Neural progenitor cell (in vitro differentiated cells): ENCODE results near the gene PEX5L. TPM values are rescaled to one million over a fixed set of nuclear protein-coding genes. Genes with fewer than 3 reads are reported as not detected.

Source experiments
- DNase-seq: peaks from one replicate; pipeline ENCODE4 v3.0.0-alpha.2; 2016; ENCODE audit warnings: low spot score
- H2AFZ ChIP-seq: fragments of 200-600 bp; sonication (generic); replicated peaks from 2 replicates; pipeline ENCODE4 v1.6.1; 2016; ENCODE audit warnings: antibody characterized with exemption
- H3F3A ChIP-seq: fragments of 200-600 bp; sonication (generic); 2 replicates; pipeline ENCODE4 v1.6.1; 2016; ENCODE audit warnings: antibody characterized with exemption, low read depth
- H3K27ac ChIP-seq: fragments of 200-600 bp; sonication (generic); 2 replicates; pipeline ENCODE4 v1.5.1; 2016; ENCODE audit warnings: mild to moderate bottlenecking
- H3K27me3 ChIP-seq: fragments of 200-600 bp; sonication (generic); 2 replicates; pipeline ENCODE4 v1.6.1; 2016; ENCODE audit warnings: mild to moderate bottlenecking, moderate library complexity
- H3K36me3 ChIP-seq: fragments of 200-600 bp; sonication (generic); 2 replicates; pipeline ENCODE4 v1.5.1; 2016
- H3K4me1 ChIP-seq: fragments of 200-600 bp; sonication (generic); 2 replicates; pipeline ENCODE4 v1.6.1; 2016; ENCODE audit warnings: mixed run types
- H3K4me2 ChIP-seq: fragments of 200-600 bp; sonication (generic); 2 replicates; pipeline ENCODE4 v1.6.1; 2016
- H3K4me3 ChIP-seq: fragments of 200-600 bp; sonication (generic); 2 replicates; pipeline ENCODE4 v1.5.1; 2016
- H3K79me2 ChIP-seq: fragments of 200-600 bp; sonication (generic); 2 replicates; pipeline ENCODE4 v1.6.1; 2016; ENCODE audit warnings: low read depth
- H3K9ac ChIP-seq: fragments of 200-600 bp; sonication (generic); 2 replicates; pipeline ENCODE4 v1.6.1; 2016
- H3K9me3 ChIP-seq: fragments of 200-600 bp; sonication (generic); 2 replicates; pipeline ENCODE4 v1.5.1; 2016; ENCODE audit warnings: low read depth
- H4K20me1 ChIP-seq: fragments of 200-600 bp; sonication (generic); 2 replicates; pipeline ENCODE4 v1.6.1; 2016; ENCODE audit warnings: low read depth
- H3K27ac Mint-ChIP-seq: 3 replicates; pipeline ENCODE4 v1.8.0; 2021; ENCODE audit warnings: mixed read lengths
- H3K27me3 Mint-ChIP-seq: 2 replicates; pipeline ENCODE4 v1.8.0; 2022; ENCODE audit warnings: low read depth, mild to moderate bottlenecking, inconsistent platforms, moderate library complexity, mixed read lengths; ENCODE audit not compliant: insufficient read depth
- H3K36me3 Mint-ChIP-seq: 3 replicates; pipeline ENCODE4 v1.8.0; 2021; ENCODE audit warnings: mixed read lengths
- H3K4me1 Mint-ChIP-seq: 3 replicates; pipeline ENCODE4 v1.8.0; 2021; ENCODE audit warnings: mixed read lengths
- H3K4me3 Mint-ChIP-seq: 3 replicates; pipeline ENCODE4 v1.8.0; 2021; ENCODE audit warnings: mild to moderate bottlenecking, moderate library complexity, mixed read lengths
- H3K9me3 Mint-ChIP-seq: 3 replicates; pipeline ENCODE4 v1.8.0; 2020; ENCODE audit warnings: mixed read lengths
- EZH2 ChIP-seq: fragments of 200-600 bp; sonication (generic); IDR thresholded peaks from 2 replicates; pipeline ENCODE4 v1.6.1; 2017; ENCODE audit warnings: antibody characterized with exemption, mild to moderate bottlenecking, moderate library complexity
- EZH2phosphoT487 ChIP-seq: fragments of 200-600 bp; sonication (generic); IDR thresholded peaks from 2 replicates; pipeline ENCODE4 v1.6.1; 2017; ENCODE audit warnings: antibody characterized with exemption
- total RNA-seq: library from RNA; depleted of rRNA; stranded (reverse); fragments of >200 nt; gene quantifications from 2 replicates; pipeline ENCODE4 v1.2.3, GENCODE V29; 2015; ENCODE audit warnings: low replicate concordance
- TF ChIP-seq, protein P1 (sequence below): fragments of 200-600 bp; sonication (generic); IDR thresholded peaks from 2 replicates; pipeline ENCODE4 v1.5.1; 2017; ENCODE audit warnings: antibody characterized with exemption, mild to moderate bottlenecking

Gene PEX5L
- total RNA-seq, 1 donor from 2014 or later: 0.90 TPM

DNA sequence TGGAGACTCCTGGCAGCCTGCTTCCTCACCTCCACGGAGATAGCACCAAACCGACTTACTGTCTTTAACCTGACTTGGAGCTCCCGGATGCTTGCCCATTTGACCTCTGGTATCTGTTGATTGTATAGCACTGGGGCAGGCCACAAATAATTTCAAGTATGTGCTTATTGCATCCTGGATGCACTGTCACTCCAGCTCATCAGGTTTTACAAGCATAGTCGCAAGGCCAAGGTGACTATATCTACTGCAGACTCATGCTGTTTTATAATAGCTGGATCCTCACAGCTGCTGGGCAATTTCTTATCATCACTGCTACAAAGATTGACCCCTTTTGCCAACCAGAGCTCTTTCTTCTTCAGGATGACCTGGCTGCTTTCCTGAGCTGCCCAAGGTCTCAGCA, 45.6 kb downstream of the PEX5L start:
- Histone ChIP-seq H3K4me3 (no peak overlapping the region), H4K20me1 (no peaks in the 10 kb centered on the region), H3K9ac (no peak overlapping the region), H3K4me1 (no peaks in the 10 kb centered on the region), H3K9me3 (no peaks in the 10 kb centered on the region), H3K27ac (no peak overlapping the region), H3K4me2 (no peak overlapping the region), H3F3A (no peaks in the 10 kb centered on the region), H3K27me3 (no peaks in the 10 kb centered on the region), H3K36me3 (no peaks in the 10 kb centered on the region), H2AFZ (no peak overlapping the region), H3K79me2 (no peaks in the 10 kb centered on the region)
- no peak for DNase-seq
- Mint-ChIP-seq H3K27me3 (peaks cover 2% of the 10 kb centered on the region), H3K9me3 (peaks cover 1% of the 10 kb centered on the region), H3K36me3 (no peaks in the 10 kb centered on the region), H3K4me1 (no peaks in the 10 kb centered on the region), H3K4me3 (no peak overlapping the region), H3K27ac (no peak overlapping the region)
- TF ChIP-seq EZH2phosphoT487: no peak
- TF ChIP-seq, protein P1, sequence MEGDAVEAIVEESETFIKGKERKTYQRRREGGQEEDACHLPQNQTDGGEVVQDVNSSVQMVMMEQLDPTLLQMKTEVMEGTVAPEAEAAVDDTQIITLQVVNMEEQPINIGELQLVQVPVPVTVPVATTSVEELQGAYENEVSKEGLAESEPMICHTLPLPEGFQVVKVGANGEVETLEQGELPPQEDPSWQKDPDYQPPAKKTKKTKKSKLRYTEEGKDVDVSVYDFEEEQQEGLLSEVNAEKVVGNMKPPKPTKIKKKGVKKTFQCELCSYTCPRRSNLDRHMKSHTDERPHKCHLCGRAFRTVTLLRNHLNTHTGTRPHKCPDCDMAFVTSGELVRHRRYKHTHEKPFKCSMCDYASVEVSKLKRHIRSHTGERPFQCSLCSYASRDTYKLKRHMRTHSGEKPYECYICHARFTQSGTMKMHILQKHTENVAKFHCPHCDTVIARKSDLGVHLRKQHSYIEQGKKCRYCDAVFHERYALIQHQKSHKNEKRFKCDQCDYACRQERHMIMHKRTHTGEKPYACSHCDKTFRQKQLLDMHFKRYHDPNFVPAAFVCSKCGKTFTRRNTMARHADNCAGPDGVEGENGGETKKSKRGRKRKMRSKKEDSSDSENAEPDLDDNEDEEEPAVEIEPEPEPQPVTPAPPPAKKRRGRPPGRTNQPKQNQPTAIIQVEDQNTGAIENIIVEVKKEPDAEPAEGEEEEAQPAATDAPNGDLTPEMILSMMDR: no peak
- TF ChIP-seq EZH2: no peak

DNA sequence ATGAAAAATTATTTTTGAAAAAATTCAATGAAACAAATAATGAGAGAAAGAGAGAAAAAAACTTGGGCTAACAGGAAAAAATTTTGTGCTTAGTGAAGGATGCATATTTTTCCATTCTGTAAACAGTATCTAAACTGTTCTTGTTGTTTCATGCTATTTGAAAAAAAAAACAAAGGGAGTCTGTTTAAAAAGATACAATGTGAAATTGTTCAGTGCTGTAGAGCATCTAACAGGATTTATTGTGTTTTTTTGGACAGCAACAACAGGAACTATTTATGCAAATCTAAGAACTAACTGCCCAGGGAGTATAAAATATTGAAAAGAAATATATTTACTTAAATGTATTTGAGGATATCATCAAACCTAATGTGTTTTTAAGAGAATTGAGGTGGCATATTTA, 55.1 kb downstream of the PEX5L start:
- no peak overlapping the region for H3K4me3 ChIP-seq
- no peak for TF ChIP-seq EZH2
- TF ChIP-seq, protein P1: no peak
- TF ChIP-seq EZH2phosphoT487: no peak
- no peaks in the 10 kb centered on the region for H3K27me3 Mint-ChIP-seq
- no peaks in the 10 kb centered on the region for H3K9me3 ChIP-seq
- no peak for DNase-seq
- H3K4me3 Mint-ChIP-seq: no peak overlapping the region
- H4K20me1 ChIP-seq: no peaks in the 10 kb centered on the region
- no peaks in the 10 kb centered on the region for H3F3A ChIP-seq
- H3K9ac ChIP-seq: no peak overlapping the region
- no peak overlapping the region for H2AFZ ChIP-seq
- no peaks in the 10 kb centered on the region for H3K79me2 ChIP-seq
- H3K9me3 Mint-ChIP-seq: no peaks in the 10 kb centered on the region
- H3K27me3 ChIP-seq: no peaks in the 10 kb centered on the region
- H3K4me1 ChIP-seq: no peaks in the 10 kb centered on the region
- no peak overlapping the region for H3K4me2 ChIP-seq
- H3K4me1 Mint-ChIP-seq: no peaks in the 10 kb centered on the region
- no peak overlapping the region for H3K27ac ChIP-seq
- no peak overlapping the region for H3K27ac Mint-ChIP-seq
- H3K36me3 Mint-ChIP-seq: no peaks in the 10 kb centered on the region
- no peaks in the 10 kb centered on the region for H3K36me3 ChIP-seq

DNA sequence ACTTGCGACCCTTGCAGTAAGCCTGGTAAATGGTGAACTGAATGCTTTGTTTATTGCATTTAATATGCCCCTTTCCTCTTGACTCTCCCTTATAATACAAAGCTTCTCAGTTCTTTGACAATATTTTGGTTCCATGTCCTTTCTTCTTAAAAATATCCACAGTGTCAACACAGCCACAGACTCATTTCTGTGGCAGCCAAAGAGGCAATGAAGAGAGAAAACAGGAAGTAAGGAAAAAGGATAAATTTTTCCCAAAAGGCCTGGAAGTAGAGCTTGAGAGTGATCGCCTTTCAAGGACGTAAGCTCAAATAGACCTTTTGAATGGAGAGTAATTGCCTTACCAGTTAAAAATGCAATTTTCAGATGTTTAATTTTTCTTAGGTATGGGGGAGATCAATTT, 59.4 kb downstream of the PEX5L start:
- Histone ChIP-seq H2AFZ (peak overlapping the region; percentile 15), H3K4me2 (no peak overlapping the region), H4K20me1 (no peaks in the 10 kb centered on the region)

More for the DNA sequence above, 59.4 kb downstream of the PEX5L start:
- Histone ChIP-seq H3K4me1 (peaks cover 24% of the 10 kb centered on the region), H3K27me3 (no peaks in the 10 kb centered on the region), H3K79me2 (no peaks in the 10 kb centered on the region), H3K27ac (no peak overlapping the region), H3K4me3 (no peak overlapping the region), H3K9me3 (no peaks in the 10 kb centered on the region), H3F3A (peaks cover 19% of the 10 kb centered on the region), H3K36me3 (peaks cover 4% of the 10 kb centered on the region), H3K9ac (no peak overlapping the region)
- Mint-ChIP-seq H3K36me3 (no peaks in the 10 kb centered on the region), H3K4me3 (no peak overlapping the region), H3K4me1 (peaks cover 16% of the 10 kb centered on the region), H3K27me3 (no peaks in the 10 kb centered on the region), H3K27ac (no peak overlapping the region), H3K9me3 (no peaks in the 10 kb centered on the region)
- no peak for DNase-seq
- TF ChIP-seq EZH2phosphoT487: no peak
- TF ChIP-seq EZH2: no peak
- TF ChIP-seq, protein P1: no peak
